HG02571 (cell line): ENCODE results near the gene BRD7.

Source experiments
- ATAC-seq: cut with Tn5 transposase; IDR thresholded peaks from one replicate; pipeline ENCODE4 v1.9.1; 2021; ENCODE audit warnings: mild to moderate bottlenecking, moderate library complexity; ENCODE audit not compliant: unreplicated experiment

Gene BRD7

DNA sequence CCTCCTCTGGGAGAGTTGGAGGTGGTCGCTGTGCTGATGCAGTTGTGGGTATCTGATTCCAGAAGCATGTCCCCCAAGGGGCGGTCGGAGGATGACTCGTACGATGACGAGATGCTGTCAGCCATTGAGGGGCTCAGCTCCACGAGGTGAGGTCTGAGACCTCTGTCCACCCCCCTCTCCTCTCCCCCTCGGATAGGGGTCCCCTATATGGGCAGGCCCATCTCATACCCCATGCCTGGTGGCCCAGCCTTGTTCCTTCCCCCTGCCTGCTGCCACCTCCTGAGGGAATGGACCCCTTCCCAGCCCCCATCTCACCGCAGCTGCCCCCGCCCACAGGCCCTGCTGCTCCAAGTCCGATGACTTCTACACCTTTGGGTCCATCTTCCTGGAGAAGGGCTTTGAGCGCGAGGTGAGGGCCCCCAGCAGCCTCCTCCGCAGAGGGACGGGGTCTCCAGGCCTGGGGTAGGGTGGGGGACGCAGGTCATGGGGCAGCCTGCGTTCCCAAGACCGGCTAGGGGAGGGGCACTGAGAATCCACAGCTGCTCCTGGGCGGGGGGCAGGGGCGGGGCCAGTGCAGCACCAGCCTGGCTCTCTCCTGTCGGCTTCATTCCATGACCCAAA is 63.2 kb downstream of the BRD7 start:
- ATAC-seq, result no peak

- ATAC-seq, result no peak
These were observed 64.0 kb downstream of the BRD7 start for GRCh38 chr16:50304467-50305440.

DNA sequence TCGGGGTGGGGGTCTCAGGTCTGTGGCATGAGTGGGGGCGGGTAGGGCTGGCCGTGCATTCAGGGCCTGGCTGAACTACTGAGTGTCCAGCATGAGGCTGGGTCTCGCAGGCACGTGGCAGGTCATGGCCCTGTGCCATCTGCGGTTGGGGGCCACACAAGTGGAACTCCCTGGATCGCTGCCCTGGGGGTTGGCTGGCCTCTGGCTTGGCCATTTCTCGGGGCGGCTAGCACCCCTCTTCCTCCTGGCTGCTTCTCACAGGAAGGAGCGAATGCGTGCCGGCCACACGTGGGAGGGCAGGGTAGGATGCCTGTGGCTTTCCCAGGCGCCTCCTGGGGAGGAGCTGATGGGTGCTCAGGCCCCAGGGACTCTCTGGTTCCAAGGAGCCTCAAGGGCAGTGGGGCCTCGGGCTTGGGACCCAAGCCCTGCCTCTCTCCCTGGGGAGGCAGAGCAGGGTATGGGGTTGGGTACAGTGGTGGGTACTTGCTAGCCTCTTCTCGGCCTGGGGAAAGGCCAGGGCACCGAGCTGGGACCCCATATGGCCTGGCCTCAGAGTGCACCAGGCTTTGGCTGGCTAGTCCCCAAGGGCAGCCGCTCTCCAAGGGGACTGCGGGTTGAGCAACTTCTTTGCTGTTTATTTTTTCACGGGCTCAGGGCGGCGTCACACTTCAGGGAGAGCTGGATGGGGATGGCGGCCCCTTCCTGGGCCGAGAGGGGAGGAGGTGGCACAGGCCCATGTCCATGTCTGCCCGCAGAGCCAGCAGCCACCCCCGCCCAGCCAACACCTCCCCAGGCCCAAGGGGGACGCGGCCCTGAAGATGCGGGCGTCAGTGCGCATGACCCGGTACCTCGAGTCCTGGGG is 65.0 kb downstream of the BRD7 start:
- ATAC-seq, result no peak

DNA sequence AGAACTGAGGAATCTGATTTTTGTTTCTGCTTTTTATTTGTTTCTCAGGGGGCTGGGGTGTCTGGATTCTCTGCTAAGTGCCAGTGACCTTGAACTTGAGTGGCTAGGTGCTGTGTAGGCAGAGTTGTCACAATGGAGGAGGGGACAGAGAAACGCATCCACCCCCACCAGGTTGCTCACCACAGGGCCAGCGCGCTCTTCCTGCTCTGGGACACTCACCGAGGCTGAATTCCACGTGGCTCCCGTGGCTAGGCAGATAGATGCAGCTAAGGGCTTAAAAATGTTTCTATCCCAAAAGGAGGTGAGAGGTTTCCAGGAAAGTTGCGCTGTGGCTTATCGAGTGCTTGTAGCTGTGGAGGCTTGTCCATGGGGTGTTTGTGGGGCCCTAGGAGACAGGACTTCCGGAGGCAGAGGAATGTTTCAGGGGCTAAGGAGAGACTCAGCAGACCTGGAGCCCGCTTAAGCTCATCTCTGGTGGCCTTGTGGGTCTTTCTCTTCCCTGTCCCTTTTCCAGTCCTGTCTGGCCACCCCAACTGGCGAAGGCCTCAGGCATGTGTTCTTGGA is 65.7 kb downstream of the BRD7 start:
- ATAC-seq, result no peak

DNA sequence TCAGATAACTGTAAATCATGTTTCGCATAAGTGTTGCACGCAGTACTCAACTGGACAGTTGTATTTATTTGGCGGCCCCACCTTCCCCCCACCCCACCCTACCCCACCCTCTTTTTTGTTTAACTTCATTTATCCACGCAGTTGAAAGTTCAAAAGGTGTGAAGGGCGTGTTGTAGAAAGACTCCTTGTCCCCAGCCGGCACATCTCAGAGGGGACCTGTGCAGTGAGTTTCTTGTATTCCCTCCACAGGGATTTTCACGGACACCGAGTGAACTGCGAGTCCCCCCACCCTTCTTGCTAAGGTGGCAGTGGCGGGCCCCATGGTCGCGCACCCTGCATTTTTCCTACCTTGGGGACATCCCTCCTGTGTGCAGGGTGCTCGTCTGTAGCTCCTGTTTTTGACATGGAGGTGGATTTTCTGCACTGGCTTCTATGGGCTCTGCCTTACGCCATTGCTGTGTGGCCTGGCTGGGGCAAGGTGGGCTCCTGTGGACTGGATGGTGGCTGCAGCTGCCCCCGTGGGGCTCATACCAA is 66.2 kb downstream of the BRD7 start:
- ATAC-seq, result no peak

- ATAC-seq, result no peak
These were observed 66.9 kb downstream of the BRD7 start for GRCh38 chr16:50301626-50302471.

DNA sequence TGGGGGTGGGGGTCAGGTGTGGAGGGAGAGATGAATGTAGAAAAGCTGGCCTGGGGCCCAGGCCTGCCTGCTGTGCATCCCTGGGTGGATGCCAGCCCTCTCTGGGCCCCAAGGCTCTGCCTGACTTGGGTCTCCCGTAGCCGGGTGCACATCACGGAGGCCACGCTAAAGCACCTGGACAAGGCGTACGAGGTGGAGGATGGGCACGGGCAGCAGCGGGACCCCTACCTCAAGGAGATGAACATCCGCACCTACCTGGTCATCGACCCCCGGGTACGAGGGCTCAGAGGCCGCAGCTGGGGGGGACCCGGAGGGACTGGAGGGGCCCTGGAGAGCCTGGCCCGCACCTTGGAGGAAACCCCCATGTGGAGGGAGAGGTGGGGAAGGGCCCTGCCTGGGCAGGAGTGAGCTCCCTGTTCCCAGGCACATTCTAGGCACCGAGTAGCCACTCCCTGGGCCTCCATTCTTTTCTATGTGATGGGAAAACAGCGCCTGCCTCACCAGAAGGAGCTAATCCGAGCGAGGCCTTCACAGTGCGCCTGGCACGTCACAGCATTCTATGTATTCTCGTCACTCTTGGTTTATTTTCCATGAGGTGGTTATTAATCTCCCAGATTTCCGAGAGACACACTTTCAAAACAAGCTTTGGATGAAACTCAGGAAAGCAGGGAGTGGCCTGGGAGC is 67.7 kb downstream of the BRD7 start:
- ATAC-seq, result no peak

GRCh38 chr16:50299508-50300105 is 69.2 kb downstream of the BRD7 start:
- ATAC-seq, result no peak

GRCh38 chr16:50298591-50299507 is 69.9 kb downstream of the BRD7 start:
- ATAC-seq, result no peak

GRCh38 chr16:50298075-50298460 is 70.7 kb downstream of the BRD7 start:
- no peak for ATAC-seq

- no peak for ATAC-seq
These were observed 71.3 kb downstream of the BRD7 start for GRCh38 chr16:50297301-50298074.

- no peak for ATAC-seq
These were observed 72.0 kb downstream of the BRD7 start for GRCh38 chr16:50296807-50297206.

DNA sequence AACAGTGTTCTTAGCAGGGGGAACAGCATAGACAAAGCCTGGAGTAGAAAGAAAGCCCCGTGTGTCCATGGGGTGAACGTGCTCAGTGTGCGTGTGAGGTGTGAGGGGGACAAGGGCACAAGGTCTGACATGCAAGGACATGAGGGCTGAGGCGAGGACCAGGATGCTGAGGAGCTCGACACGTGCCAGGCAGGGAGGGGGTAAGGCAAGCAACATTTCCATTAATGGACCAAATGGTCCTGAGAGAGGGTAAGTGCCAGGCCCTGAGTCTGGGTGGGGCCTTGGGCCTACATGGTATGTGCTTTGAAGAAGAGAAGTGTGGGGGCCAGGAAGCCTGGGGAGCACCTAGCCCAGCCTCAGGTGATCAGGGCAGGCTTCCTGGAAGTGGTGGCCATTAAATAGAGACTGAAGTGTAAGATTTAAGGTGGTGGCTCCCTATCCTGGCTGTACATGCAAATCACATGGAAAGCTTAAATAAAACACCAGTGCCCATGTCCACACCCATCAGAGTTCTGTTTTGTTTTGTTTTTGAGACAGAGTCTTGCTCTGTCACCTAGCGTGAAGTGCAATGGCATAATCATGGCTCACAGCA is 73.2 kb downstream of the BRD7 start:
- no peak for ATAC-seq

GRCh38 chr16:50294955-50295354 is 73.8 kb downstream of the BRD7 start:
- no peak for ATAC-seq

DNA sequence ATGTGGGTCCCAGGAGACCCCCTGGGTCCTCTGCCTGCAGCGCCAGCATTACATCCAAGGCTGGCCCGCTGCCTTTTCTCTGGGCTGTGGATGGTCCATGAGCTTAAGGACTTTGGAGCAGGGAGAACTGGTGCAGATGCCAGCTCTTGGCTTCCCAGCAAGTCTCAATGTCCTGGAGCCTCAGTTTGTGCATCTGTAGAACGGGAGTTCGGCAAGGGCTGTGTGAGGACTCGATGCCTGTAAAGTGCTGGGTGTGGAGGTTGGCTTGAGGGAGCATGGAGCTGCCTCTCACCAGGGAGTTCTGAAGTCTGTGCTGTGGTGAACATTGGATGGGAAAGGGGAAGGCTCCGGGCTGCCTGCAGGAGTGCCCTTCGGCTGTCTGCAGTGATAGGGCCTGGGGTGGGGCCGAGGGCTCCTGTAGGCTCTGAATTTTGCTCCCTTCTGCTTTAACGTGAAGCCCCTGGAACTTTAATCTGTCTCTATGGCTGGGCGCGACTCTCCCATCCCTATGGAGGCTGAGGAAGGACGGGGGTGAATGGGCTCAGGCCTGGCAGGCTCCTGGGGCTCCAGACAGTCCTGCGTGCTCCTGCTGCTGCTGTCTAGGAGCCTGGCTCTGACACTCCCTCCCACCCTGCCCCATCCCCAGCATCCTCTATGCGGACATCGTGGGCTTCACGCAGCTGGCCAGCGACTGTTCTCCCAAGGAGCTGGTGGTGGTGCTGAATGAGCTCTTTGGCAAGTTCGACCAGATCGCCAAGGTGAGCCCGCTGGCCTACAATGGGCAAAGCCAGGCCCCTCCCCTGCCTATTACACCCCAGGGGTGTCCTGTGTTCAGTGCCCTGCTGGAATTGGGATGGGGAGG is 74.6 kb downstream of the BRD7 start:
- ATAC-seq, result no peak
